H1 (cell line): ENCODE results near the gene RFX2. TPM values are rescaled to one million over a fixed set of nuclear protein-coding genes. Genes with fewer than 3 reads are reported as not detected.

Experiments
- CTCF ChIA-PET: fragments of 300-600 bp; sonication (Branson Sonifier 250); formaldehyde crosslinking; loops from one replicate; lab custom pipeline; 2021; ENCODE audit not compliant: partially characterized antibody; lab: Charles Lee
- POLR2A ChIA-PET: fragments of 300-600 bp; sonication (Branson Sonifier 250); formaldehyde crosslinking; loops from one replicate; lab custom pipeline; 2021; ENCODE audit warnings: inconsistent platforms; ENCODE audit not compliant: partially characterized antibody; lab: Charles Lee
- DNase-seq, 2 experiments: peaks; one replicate each; pipeline versions ENCODE4 v3.0.0 to v3.0.0-alpha.2; 2010 to 2022; ENCODE audit warnings: low spot score in 2 of 2, low read depth in 1 of 2, mixed read lengths in 1 of 2
- FAIRE-seq: peaks from 2 replicates; lab custom pipeline; 2011; peaks lifted over from hg19 to GRCh38; lab: Jason Lieb, UNC
- H2AFZ ChIP-seq: 2 replicates; pipeline ENCODE4 v1.8.1; 2012; ENCODE audit warnings: low read length, inconsistent platforms
- H2AK5ac ChIP-seq: 2 replicates; pipeline ENCODE4 v1.6.1; 2013; ENCODE audit warnings: low read depth, low read length
- H2BK120ac ChIP-seq: replicated peaks from 2 replicates; pipeline ENCODE3; 2013; ENCODE audit warnings: low read depth, low read length, inconsistent platforms
- H2BK12ac ChIP-seq: 2 replicates; pipeline ENCODE4 v1.6.1; 2013; ENCODE audit warnings: low read depth, low read length
- H2BK15ac ChIP-seq: 2 replicates; pipeline ENCODE4 v1.6.1; 2013; ENCODE audit warnings: low read length
- H2BK20ac ChIP-seq: 2 replicates; pipeline ENCODE4 v1.6.1; 2013; ENCODE audit warnings: low read length
- H2BK5ac ChIP-seq: 2 replicates; pipeline ENCODE4 v1.6.1; 2013; ENCODE audit warnings: low read depth, low read length
- H3K14ac ChIP-seq: 2 replicates; pipeline ENCODE4 v1.6.1; 2013; ENCODE audit warnings: inconsistent platforms; ENCODE audit not compliant: insufficient read length
- H3K18ac ChIP-seq: 2 replicates; pipeline ENCODE4 v1.6.1; 2013; ENCODE audit warnings: low read length; ENCODE audit errors: extremely low read depth
- H3K23ac ChIP-seq: 2 replicates; pipeline ENCODE4 v1.6.1; 2013; ENCODE audit warnings: inconsistent platforms; ENCODE audit not compliant: insufficient read length
- H3K23me2 ChIP-seq: 2 replicates; pipeline ENCODE4 v1.6.1; 2013; ENCODE audit warnings: low read depth, low read length
- H3K27ac ChIP-seq: 2 replicates; pipeline ENCODE4 v1.6.1; 2011; ENCODE audit warnings: low read depth, low read length, inconsistent platforms
- H3K27me3 ChIP-seq, 4 experiments: replicated peaks in 1 of 4; 1 replicate in 1 of 4; 2 replicates in 3 of 4; pipeline versions ENCODE4 v1.6.1 to v1.8.1; 2011 to 2013; ENCODE audit warnings: low read length in 3 of 4, mild to moderate bottlenecking in 3 of 4, inconsistent platforms in 2 of 4, mixed read lengths in 2 of 4, moderate library complexity in 1 of 4; ENCODE audit not compliant: control insufficient read depth in 3 of 4, insufficient read depth in 3 of 4; ENCODE audit errors: extremely low read depth in 1 of 4
- H3K36me3 ChIP-seq, 4 experiments: 2 replicates each; pipeline versions ENCODE4 v1.6.1 to v1.8.1; 2011 to 2013; ENCODE audit warnings: mild to moderate bottlenecking in 4 of 4, low read length in 3 of 4, moderate library complexity in 2 of 4, control low read depth in 1 of 4, inconsistent platforms in 1 of 4; ENCODE audit not compliant: insufficient read depth in 4 of 4, control insufficient read depth in 2 of 4
- H3K4ac ChIP-seq: replicated peaks from 2 replicates; pipeline ENCODE3; 2013; ENCODE audit warnings: low read length, low read depth, mixed read lengths, inconsistent platforms; ENCODE audit not compliant: insufficient read length
- H3K4me1 ChIP-seq, 4 experiments: replicated peaks in 1 of 4; 1 replicate in 1 of 4; 2 replicates in 3 of 4; pipeline versions ENCODE4 v1.6.1 to v1.8.1; 2011 to 2013; ENCODE audit warnings: low read length in 3 of 4, inconsistent platforms in 2 of 4, mixed read lengths in 1 of 4; ENCODE audit not compliant: insufficient read depth in 4 of 4, control insufficient read depth in 3 of 4
- H3K4me2 ChIP-seq, 2 experiments: 2 replicates each; pipeline versions ENCODE4 v1.6.1 to v1.8.1; 2011 to 2013; ENCODE audit warnings: low read depth in 2 of 2, low read length in 2 of 2, control low read depth in 1 of 2, inconsistent platforms in 1 of 2, mild to moderate bottlenecking in 1 of 2; ENCODE audit not compliant: insufficient read depth in 1 of 2
- H3K4me3 ChIP-seq, 4 experiments: fragments of 200-600, 300-600 bp in 1 of 4; sonication (generic), shearing (Covaris generic), sonication (Bioruptor Twin) in 1 of 4; 2 replicates each; pipeline versions ENCODE4 v1.5.1 to v1.8.1; 2011 to 2016; ENCODE audit warnings: low read length in 4 of 4, low read depth in 3 of 4, control low read depth in 2 of 4, inconsistent platforms in 2 of 4, mild to moderate bottlenecking in 2 of 4, mixed read lengths in 1 of 4, moderate library complexity in 1 of 4; ENCODE audit not compliant: insufficient read depth in 2 of 4; ENCODE audit errors: extremely low read depth in 1 of 4
- H3K56ac ChIP-seq: replicated peaks from 2 replicates; pipeline ENCODE3; 2013; ENCODE audit warnings: low read depth, mild to moderate bottlenecking, mixed read lengths, low read length, inconsistent platforms; ENCODE audit not compliant: insufficient read length
- H3K79me1 ChIP-seq: 2 replicates; pipeline ENCODE4 v1.6.1; 2013; ENCODE audit warnings: low read depth, low read length, control low read depth
- H3K79me2 ChIP-seq, 2 experiments: 2 replicates each; pipeline versions ENCODE4 v1.6.1 to v1.8.1; 2012 to 2013; ENCODE audit warnings: low read length in 2 of 2, mild to moderate bottlenecking in 2 of 2, inconsistent platforms in 1 of 2; ENCODE audit not compliant: insufficient read depth in 2 of 2, control insufficient read depth in 1 of 2
- H3K9ac ChIP-seq, 4 experiments: replicated peaks in 1 of 4; 1 replicate in 1 of 4; 2 replicates in 3 of 4; pipeline versions ENCODE4 v1.6.1 to v1.8.1; 2011 to 2013; ENCODE audit warnings: low read depth in 3 of 4, low read length in 3 of 4, control low read depth in 2 of 4, mild to moderate bottlenecking in 2 of 4, moderate library complexity in 2 of 4, inconsistent platforms in 1 of 4; ENCODE audit errors: extremely low read depth in 1 of 4
- H3K9me3 ChIP-seq, 2 experiments: 2 replicates each; pipeline versions ENCODE4 v1.6.1 to v1.8.1; 2012 to 2013; ENCODE audit warnings: mild to moderate bottlenecking in 2 of 2, moderate library complexity in 2 of 2, control low read depth in 1 of 2, inconsistent platforms in 1 of 2, low read depth in 1 of 2, low read length in 1 of 2, mixed read lengths in 1 of 2; ENCODE audit not compliant: insufficient read depth in 2 of 2
- H4K20me1 ChIP-seq, 2 experiments: replicated peaks in 1 of 2; 2 replicates each; pipeline versions ENCODE3 to v1.8.1; 2011 to 2013; ENCODE audit warnings: inconsistent platforms in 2 of 2, low read length in 2 of 2, mild to moderate bottlenecking in 1 of 2; ENCODE audit not compliant: insufficient read depth in 2 of 2, control insufficient read depth in 1 of 2
- H4K5ac ChIP-seq: 2 replicates; pipeline ENCODE4 v1.6.1; 2013; ENCODE audit warnings: low read length, low read depth, mixed read lengths, inconsistent platforms; ENCODE audit not compliant: insufficient read length
- H4K8ac ChIP-seq: 2 replicates; pipeline ENCODE4 v1.8.0; 2013; ENCODE audit warnings: mild to moderate bottlenecking, moderate library complexity, low read length, inconsistent platforms; ENCODE audit not compliant: insufficient read depth; ENCODE audit errors: extremely low read depth
- H4K91ac ChIP-seq: replicated peaks from 2 replicates; pipeline ENCODE3; 2013; ENCODE audit warnings: low read length, mixed read lengths, inconsistent platforms; ENCODE audit not compliant: insufficient read length
- CBX8 ChIP-seq: fragments of 300-800, 300-1000 bp; sonication (generic); IDR thresholded peaks from 2 replicates; pipeline ENCODE4 v1.7.1; 2016; ENCODE audit warnings: low read depth, low read length, borderline replicate concordance
- CHD1 ChIP-seq: IDR thresholded peaks from 2 replicates; pipeline ENCODE4 v1.6.1; 2012; ENCODE audit warnings: low read depth, low read length, improper control_type of control experiment
- GTF2F1 ChIP-seq: IDR thresholded peaks from 2 replicates; pipeline ENCODE4 v1.6.1; 2012; ENCODE audit warnings: low read depth, low read length, improper control_type of control experiment, borderline replicate concordance
- JUN ChIP-seq: IDR thresholded peaks from 2 replicates; pipeline ENCODE4 v1.6.1; 2011; ENCODE audit warnings: low read depth, mild to moderate bottlenecking, improper control_type of control experiment, low read length
- JUND ChIP-seq: IDR thresholded peaks from 2 replicates; pipeline ENCODE4 v1.6.1; 2011; ENCODE audit warnings: mild to moderate bottlenecking, improper control_type of control experiment, low read length
- POU5F1 ChIP-seq: IDR thresholded peaks from 2 replicates; pipeline ENCODE4 v1.6.1; 2011; ENCODE audit warnings: low read depth, mild to moderate bottlenecking, low read length, moderate library complexity
- RAD21 ChIP-seq, 2 experiments: IDR thresholded peaks in 1 of 2; conservative IDR thresholded peaks in 1 of 2; 2 replicates each; pipeline ENCODE4 v1.6.1; 2011; ENCODE audit warnings: low read depth in 2 of 2, low read length in 2 of 2, improper control_type of control experiment in 1 of 2, inconsistent platforms in 1 of 2, mild to moderate bottlenecking in 1 of 2, moderate library complexity in 1 of 2
- RNF2 ChIP-seq: fragments of 200-900, 300-1000 bp; sonication (generic); IDR thresholded peaks from 2 replicates; pipeline ENCODE4 v1.7.1; 2016; ENCODE audit warnings: borderline replicate concordance, low read depth, mild to moderate bottlenecking, antibody characterized with exemption, low read length; ENCODE audit not compliant: poor library complexity, severe bottlenecking; ENCODE audit errors: missing control alignments
- SIX5 ChIP-seq: IDR thresholded peaks from 2 replicates; pipeline ENCODE4 v1.6.1; 2011; ENCODE audit warnings: mild to moderate bottlenecking, low read depth, low read length
- TAF1 ChIP-seq: IDR thresholded peaks from 2 replicates; pipeline ENCODE4 v1.6.1; 2011; ENCODE audit warnings: mild to moderate bottlenecking, low read depth, low read length
- WGBS, 2 experiments: shearing (Covaris generic) in 1 of 2; methylation state at CpG; one replicate each; pipeline versions ENCODE4 v1.1.6 to v1.1.7; 2013 to 2015; ENCODE audit warnings: low lambda C conversion rate in 2 of 2, mixed read lengths in 2 of 2, inconsistent platforms in 1 of 2, low coverage in 1 of 2, missing lambda C conversion rate in 1 of 2; ENCODE audit not compliant: insufficient replicate concordance in 2 of 2, insufficient coverage in 1 of 2, insufficient read length in 1 of 2; ENCODE audit errors: extremely low coverage in 1 of 2, missing lambda C conversion rate in 1 of 2; 5-methylcytosine and 5-hydroxymethylcytosine counted together
- polyA plus RNA-seq, 7 experiments: library from polyadenylated mRNA; depleted of rRNA in 3 of 7; stranded (reverse) in 5 of 7; unstranded in 2 of 7; fragments of >200 nt in 5 of 7; fragments of 200-250 nt in 2 of 7; gene quantifications; 1 replicate in 5 of 7; 2 replicates in 1 of 7; 4 replicates in 1 of 7; pipeline versions ENCODE4 v1.2.1 to v1.2.3, GENCODE V29; 2011 to 2013; ENCODE audit warnings: missing spikeins in 2 of 7, mixed read lengths in 2 of 7
- total RNA-seq: library from RNA; stranded (reverse); fragmentation: NEBNext Ultra II Directional; extraction: Animal tissue kit (Norgen Biotek cat#: 25700); gene quantifications from 2 replicates; pipeline ENCODE4 v1.2.1, GENCODE V29; 2021
- TF ChIP-seq, protein P1 (sequence below): IDR thresholded peaks from 2 replicates; pipeline ENCODE4 v1.6.1; 2011; ENCODE audit warnings: low read length, improper control_type of control experiment

RFX2 gene
- total and polyA plus RNA-seq, 2 of the 8 experiments (the other 6 are each of a cell fraction or from before 2014, with no cell fraction given) = 4.8 to 5.3 TPM

DNA sequence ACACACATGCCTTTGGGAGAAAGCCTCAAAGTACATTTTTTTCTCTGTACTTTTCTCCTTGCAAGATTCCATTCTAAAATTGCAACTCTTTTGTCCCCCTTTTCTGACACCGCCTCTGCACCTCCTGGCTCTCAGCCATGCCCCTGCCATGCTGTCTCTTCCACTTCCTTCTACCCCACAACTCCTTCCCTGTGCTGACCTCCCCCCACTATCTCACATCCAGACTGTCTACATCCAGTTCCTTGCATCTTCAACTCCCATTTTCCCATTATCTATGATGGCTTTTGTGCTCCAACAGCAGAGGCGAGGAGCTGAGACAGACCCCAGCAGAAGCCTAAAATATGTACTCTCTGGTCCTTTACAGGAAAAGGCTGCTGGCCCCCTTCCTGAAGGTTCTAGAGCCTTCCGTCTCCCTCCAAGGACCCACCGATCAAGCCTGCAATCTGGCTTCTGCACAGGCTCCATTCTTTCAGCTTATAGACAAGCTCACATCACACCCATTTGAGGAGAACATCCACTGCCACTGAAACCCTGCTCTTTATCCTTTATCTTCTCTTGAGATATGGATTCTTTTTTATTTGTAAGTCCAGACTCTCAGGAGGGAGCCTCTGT, 50.2 kb downstream of the RFX2 start:
- no peak overlapping the region for H4K8ac ChIP-seq
- no peak overlapping the region for H2BK120ac ChIP-seq
- no peak overlapping the region for H4K91ac ChIP-seq
- no peak overlapping the region for H3K4ac ChIP-seq
- H3K27me3 ChIP-seq = 0 out of 7 replicates have a peak, but pooled peaks cover 0 to 2% (median 0%) of the 10 kb centered on the region in 4 experiments
- no peak overlapping the region for H3K18ac ChIP-seq
- CTCF ChIA-PET = interaction anchor here (1.7 kb wide), 1 partner anchor 11 kb away, joined by 11 read pairs; no protein-coding TSS in a partner anchor
- H3K27ac ChIP-seq = no peak overlapping the region
- no peak overlapping the region for H3K9ac ChIP-seq
- no peak overlapping the region for H2BK5ac ChIP-seq
- H3K4me2 ChIP-seq = no peak overlapping the region
- H3K23ac ChIP-seq = no peak overlapping the region
- H2BK20ac ChIP-seq = no peak overlapping the region
- no peak overlapping the region for H3K4me3 ChIP-seq
- H2BK15ac ChIP-seq = no peak overlapping the region
- no peaks in the 10 kb centered on the region for H3K79me1 ChIP-seq
- H2BK12ac ChIP-seq = peak overlapping the region; percentile 39; the same call in 1 of the 2 replicates
- H3K23me2 ChIP-seq = 0 out of 2 replicates have a peak, but pooled peaks cover 2% of the 10 kb centered on the region
- H3K14ac ChIP-seq = no peak overlapping the region
- 85% methylated on average over 4 of the region's 4 CpGs; no CpG with 5 or more reads in 1 of the 2 experiments for WGBS, 2 experiments
- H4K5ac ChIP-seq = no peak overlapping the region
- peaks cover 0 to 4% of the 10 kb centered on the region in 2 experiments for H4K20me1 ChIP-seq
- no peaks in the 10 kb centered on the region for H3K9me3 ChIP-seq
- H3K79me2 ChIP-seq = no peaks in the 10 kb centered on the region
- FAIRE-seq (no peak), DNase-seq (no peak)
- H3K4me1 ChIP-seq = peaks cover 0 to 3% (median 0%) of the 10 kb centered on the region in 4 experiments; a peak in 1 of 7 replicates
- H2AFZ ChIP-seq = no peak overlapping the region
- POLR2A ChIA-PET = interaction anchor here (1.6 kb wide), 1 partner anchor 9 kb away, joined by 4 read pairs; no protein-coding TSS in a partner anchor
- H3K36me3 ChIP-seq = no peaks in the 10 kb centered on the region
- H3K56ac ChIP-seq = no peak overlapping the region
- H2AK5ac ChIP-seq = no peak overlapping the region
- no peak for TF ChIP-seq JUND
- TF ChIP-seq JUN = no peak
- TF ChIP-seq GTF2F1 = no peak
- TF ChIP-seq RAD21 (IDR thresholded peaks at IDR 0.05 in 1 of 2, conservative IDR thresholded peaks at IDR 0.05 in 1 of 2; ENCODE audit: low read depth in 2 of 2, low read length in 2 of 2) = no peak
- no peak for TF ChIP-seq TAF1
- no peak for TF ChIP-seq CHD1
- TF ChIP-seq, protein P1, sequence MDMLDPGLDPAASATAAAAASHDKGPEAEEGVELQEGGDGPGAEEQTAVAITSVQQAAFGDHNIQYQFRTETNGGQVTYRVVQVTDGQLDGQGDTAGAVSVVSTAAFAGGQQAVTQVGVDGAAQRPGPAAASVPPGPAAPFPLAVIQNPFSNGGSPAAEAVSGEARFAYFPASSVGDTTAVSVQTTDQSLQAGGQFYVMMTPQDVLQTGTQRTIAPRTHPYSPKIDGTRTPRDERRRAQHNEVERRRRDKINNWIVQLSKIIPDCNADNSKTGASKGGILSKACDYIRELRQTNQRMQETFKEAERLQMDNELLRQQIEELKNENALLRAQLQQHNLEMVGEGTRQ = no peak
- TF ChIP-seq POU5F1 = no peak
- no peak for TF ChIP-seq RNF2
- no peak for TF ChIP-seq CBX8
- no peak for TF ChIP-seq SIX5
